OCI-LY3 (cell line): Measurements from ENCODE around the gene NTHL1.

ENCODE experiments used
- H2AFZ ChIP-seq: fragments of 200-600, 300-600 bp; shearing (Covaris generic); 2 replicates; pipeline ENCODE4 v1.6.0; 2014; ENCODE audit warnings: antibody characterized with exemption, low read depth, low read length
- H3K27ac ChIP-seq: fragments of 200-600, 300-600 bp; sonication (generic); 2 replicates; pipeline ENCODE4 v1.5.1; 2014; ENCODE audit warnings: mild to moderate bottlenecking, low read length, moderate library complexity, mixed read lengths
- H3K27me3 ChIP-seq: fragments of 200-600, 300-600 bp; sonication (generic); 2 replicates; pipeline ENCODE4 v1.6.1; 2014; ENCODE audit warnings: low read depth, low read length, mixed read lengths
- H3K36me3 ChIP-seq: fragments of 200-600, 300-600 bp; sonication (generic); replicated peaks from 2 replicates; pipeline ENCODE3; 2014; ENCODE audit warnings: low read depth, low read length, mixed read lengths
- H3K4me1 ChIP-seq: fragments of 300-600, 200-600 bp; sonication (generic); 2 replicates; pipeline ENCODE4 v1.6.1; 2014; ENCODE audit warnings: low read length, mixed read lengths
- H3K4me2 ChIP-seq: fragments of 200-600, 300-600 bp; sonication (generic); 2 replicates; pipeline ENCODE4 v1.6.1; 2014; ENCODE audit warnings: low read length, mixed read lengths
- H3K4me3 ChIP-seq: fragments of 300-600, 200-600 bp; sonication (generic); 2 replicates; pipeline ENCODE4 v1.5.1; 2014; ENCODE audit warnings: antibody characterized with exemption, mild to moderate bottlenecking, low read length, moderate library complexity
- H3K79me2 ChIP-seq: fragments of 300-600, 200-600 bp; shearing (Covaris generic); 2 replicates; pipeline ENCODE4 v1.6.1; 2014; ENCODE audit warnings: mild to moderate bottlenecking, low read length, mixed read lengths
- H3K9ac ChIP-seq: fragments of 300-600, 200-600 bp; shearing (Covaris generic); 2 replicates; pipeline ENCODE4 v1.6.0; 2014; ENCODE audit warnings: mild to moderate bottlenecking, low read length, moderate library complexity
- H3K9me3 ChIP-seq: fragments of 200-600, 300-600 bp; shearing (Covaris generic); 2 replicates; pipeline ENCODE4 v1.6.1; 2014; ENCODE audit warnings: low read length, mixed read lengths; ENCODE audit not compliant: insufficient read depth
- H4K20me1 ChIP-seq: fragments of 200-600, 300-600 bp; sonication (generic); 2 replicates; pipeline ENCODE4 v1.6.1; 2016; ENCODE audit warnings: low read length, mixed read lengths; ENCODE audit not compliant: insufficient read depth
- CTCF ChIP-seq: fragments of 200-600, 300-600 bp; sonication (generic); IDR thresholded peaks from 2 replicates; pipeline ENCODE4 v1.5.1; 2014; ENCODE audit warnings: antibody characterized with exemption, low read length, low read depth
- EZH2phosphoT487 ChIP-seq: fragments of 200-600 bp; shearing (Covaris generic); IDR thresholded peaks from 2 replicates; pipeline ENCODE4 v1.6.1; 2018; ENCODE audit warnings: antibody characterized with exemption, mixed run types, low read depth

Gene NTHL1

GRCh38 chr16:2054543-2055245 is 7.1 kb upstream of the NTHL1 start:
- no peak for TF ChIP-seq CTCF
- TF ChIP-seq EZH2phosphoT487: no peak
- Histone ChIP-seq H3K4me2 (no peak overlapping the region), H3K27me3 (no peaks in the 10 kb centered on the region), H3K4me1 (no peaks in the 10 kb centered on the region), H3K4me3 (no peak overlapping the region), H3K79me2 (no peaks in the 10 kb centered on the region), H3K36me3 (no peaks in the 10 kb centered on the region), H3K9me3 (no peaks in the 10 kb centered on the region), H3K27ac (no peak overlapping the region), H2AFZ (no peak overlapping the region), H3K9ac (no peak overlapping the region), H4K20me1 (no peaks in the 10 kb centered on the region)

DNA sequence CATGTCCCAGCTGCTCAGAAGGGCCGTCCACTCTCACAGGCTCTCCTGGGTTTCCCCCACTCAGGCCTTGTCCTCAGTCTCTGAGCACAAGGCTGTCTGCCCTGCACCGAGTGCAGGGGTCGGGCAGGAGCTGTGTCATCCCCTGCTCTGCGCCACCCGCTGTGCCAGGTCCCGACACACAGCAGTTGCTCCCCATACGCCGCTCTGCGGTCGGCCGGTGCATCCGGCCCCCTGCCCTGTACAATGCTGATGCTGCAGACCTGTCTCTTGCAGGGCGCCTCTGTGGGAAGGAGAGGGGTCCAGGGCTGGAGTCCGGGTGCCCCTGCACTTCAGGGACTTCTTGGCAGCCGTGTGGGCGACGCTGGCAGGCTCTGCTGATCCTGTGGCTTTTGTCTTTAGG is 6.3 kb upstream of the NTHL1 start:
- Histone ChIP-seq H3K36me3 (no peaks in the 10 kb centered on the region), H3K4me2 (no peak overlapping the region), H3K4me1 (peaks cover under 1% of the 10 kb centered on the region; the same call in 1 of the 2 replicates), H3K9me3 (no peaks in the 10 kb centered on the region), H3K27ac (no peak overlapping the region), H3K27me3 (no peaks in the 10 kb centered on the region), H3K4me3 (no peak overlapping the region), H3K79me2 (peaks cover 1% of the 10 kb centered on the region), H3K9ac (no peak overlapping the region), H4K20me1 (no peaks in the 10 kb centered on the region), H2AFZ (no peak overlapping the region)
- TF ChIP-seq CTCF (no peak), EZH2phosphoT487 (no peak)

GRCh38 chr16:2053211-2053610 is 5.6 kb upstream of the NTHL1 start:
- no peaks in the 10 kb centered on the region for H3K27me3 ChIP-seq
- H4K20me1 ChIP-seq: no peaks in the 10 kb centered on the region
- H3K36me3 ChIP-seq: no peaks in the 10 kb centered on the region
- TF ChIP-seq EZH2phosphoT487: no peak
- no peak for TF ChIP-seq CTCF
- peaks cover 6% of the 10 kb centered on the region for H3K4me1 ChIP-seq
- H3K9me3 ChIP-seq: no peaks in the 10 kb centered on the region
- H3K4me2 ChIP-seq: no peak overlapping the region
- H3K4me3 ChIP-seq: no peak overlapping the region
- H3K79me2 ChIP-seq: peaks cover 8% of the 10 kb centered on the region
- no peak overlapping the region for H3K9ac ChIP-seq
- no peak overlapping the region for H3K27ac ChIP-seq
- no peak overlapping the region for H2AFZ ChIP-seq

DNA sequence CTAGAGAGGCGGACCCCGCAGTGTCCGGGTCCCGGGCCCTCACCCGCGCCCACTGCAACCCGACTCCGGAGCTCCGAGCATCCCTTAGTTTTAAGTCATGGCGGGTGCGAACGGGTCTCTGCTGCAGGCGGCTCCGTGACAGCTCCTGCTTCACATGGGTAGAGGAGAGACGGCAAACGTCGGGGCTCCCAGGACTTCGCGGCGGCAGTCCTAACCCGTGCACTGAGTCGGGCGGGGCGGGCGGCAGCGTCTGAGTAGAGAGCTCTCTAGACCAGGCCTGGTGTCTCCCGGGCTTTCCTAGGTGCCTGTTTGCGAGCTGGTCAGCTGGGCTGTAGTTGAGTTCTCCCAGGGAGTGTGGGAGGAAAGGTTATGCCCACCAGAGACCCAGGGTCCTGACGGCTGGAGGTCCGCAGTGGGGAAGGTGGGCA is 496 bp upstream of the NTHL1 start:
- H3K9ac ChIP-seq: peak overlapping the region; percentile 66
- no peaks in the 10 kb centered on the region for H3K9me3 ChIP-seq
- H3K36me3 ChIP-seq: no peaks in the 10 kb centered on the region
- H3K4me2 ChIP-seq: peak overlapping the region; percentile 96
- H3K4me3 ChIP-seq: peak overlapping the region; percentile 94
- H3K79me2 ChIP-seq: peaks cover 18% of the 10 kb centered on the region
- no peaks in the 10 kb centered on the region for H3K27me3 ChIP-seq
- H2AFZ ChIP-seq: 0 out of 2 replicates have a peak overlapping the region, but pooled peaks have one; percentile 16
- H4K20me1 ChIP-seq: no peaks in the 10 kb centered on the region
- TF ChIP-seq CTCF (no peak), EZH2phosphoT487 (no peak)
- no peak overlapping the region for H3K27ac ChIP-seq
- peaks cover 23% of the 10 kb centered on the region for H3K4me1 ChIP-seq
